ENCODE results near the gene CRYZL1. TPM values are rescaled to one million over a fixed set of nuclear protein-coding genes. Genes with fewer than 3 reads are reported as not detected.

The CRYZL1 gene
- total and polyA plus RNA-seq, 2 of the 8 experiments (the other 6 are each of a cell fraction or from before 2014, with no cell fraction given): 15.6 to 15.8 TPM

DNA sequence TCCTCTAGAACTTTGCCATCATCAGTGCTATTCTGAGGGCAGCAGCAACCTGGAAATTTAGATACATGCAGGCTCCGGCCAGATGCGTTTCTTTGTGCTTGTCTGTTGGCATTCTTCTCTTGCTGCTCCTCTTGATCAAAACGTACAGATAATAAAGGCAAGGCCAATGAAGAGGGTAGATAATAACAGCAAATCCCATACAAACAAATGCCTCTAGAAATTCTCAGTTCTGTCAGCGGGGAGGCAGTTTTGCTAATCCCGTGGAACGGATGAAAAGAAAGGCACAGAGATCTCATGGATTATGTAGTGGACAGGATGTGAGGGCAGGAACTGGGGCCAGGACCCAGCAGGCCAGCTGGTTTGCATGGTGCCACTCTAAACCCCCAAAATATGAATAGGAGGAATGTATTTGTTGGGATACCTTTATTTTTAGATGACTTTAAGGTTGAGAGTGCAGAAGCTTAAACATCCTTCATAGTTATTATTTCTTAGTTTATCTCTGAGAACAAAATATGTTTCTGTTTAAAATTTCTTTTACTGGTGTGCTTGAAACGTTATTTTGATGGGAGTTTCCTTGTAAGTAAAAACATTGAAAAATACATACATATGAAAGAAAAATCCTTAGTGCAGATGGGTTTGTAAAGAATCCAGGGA, 2.2 kb upstream of the CRYZL1 start (continued):
- TF ChIP-seq, protein P1, sequence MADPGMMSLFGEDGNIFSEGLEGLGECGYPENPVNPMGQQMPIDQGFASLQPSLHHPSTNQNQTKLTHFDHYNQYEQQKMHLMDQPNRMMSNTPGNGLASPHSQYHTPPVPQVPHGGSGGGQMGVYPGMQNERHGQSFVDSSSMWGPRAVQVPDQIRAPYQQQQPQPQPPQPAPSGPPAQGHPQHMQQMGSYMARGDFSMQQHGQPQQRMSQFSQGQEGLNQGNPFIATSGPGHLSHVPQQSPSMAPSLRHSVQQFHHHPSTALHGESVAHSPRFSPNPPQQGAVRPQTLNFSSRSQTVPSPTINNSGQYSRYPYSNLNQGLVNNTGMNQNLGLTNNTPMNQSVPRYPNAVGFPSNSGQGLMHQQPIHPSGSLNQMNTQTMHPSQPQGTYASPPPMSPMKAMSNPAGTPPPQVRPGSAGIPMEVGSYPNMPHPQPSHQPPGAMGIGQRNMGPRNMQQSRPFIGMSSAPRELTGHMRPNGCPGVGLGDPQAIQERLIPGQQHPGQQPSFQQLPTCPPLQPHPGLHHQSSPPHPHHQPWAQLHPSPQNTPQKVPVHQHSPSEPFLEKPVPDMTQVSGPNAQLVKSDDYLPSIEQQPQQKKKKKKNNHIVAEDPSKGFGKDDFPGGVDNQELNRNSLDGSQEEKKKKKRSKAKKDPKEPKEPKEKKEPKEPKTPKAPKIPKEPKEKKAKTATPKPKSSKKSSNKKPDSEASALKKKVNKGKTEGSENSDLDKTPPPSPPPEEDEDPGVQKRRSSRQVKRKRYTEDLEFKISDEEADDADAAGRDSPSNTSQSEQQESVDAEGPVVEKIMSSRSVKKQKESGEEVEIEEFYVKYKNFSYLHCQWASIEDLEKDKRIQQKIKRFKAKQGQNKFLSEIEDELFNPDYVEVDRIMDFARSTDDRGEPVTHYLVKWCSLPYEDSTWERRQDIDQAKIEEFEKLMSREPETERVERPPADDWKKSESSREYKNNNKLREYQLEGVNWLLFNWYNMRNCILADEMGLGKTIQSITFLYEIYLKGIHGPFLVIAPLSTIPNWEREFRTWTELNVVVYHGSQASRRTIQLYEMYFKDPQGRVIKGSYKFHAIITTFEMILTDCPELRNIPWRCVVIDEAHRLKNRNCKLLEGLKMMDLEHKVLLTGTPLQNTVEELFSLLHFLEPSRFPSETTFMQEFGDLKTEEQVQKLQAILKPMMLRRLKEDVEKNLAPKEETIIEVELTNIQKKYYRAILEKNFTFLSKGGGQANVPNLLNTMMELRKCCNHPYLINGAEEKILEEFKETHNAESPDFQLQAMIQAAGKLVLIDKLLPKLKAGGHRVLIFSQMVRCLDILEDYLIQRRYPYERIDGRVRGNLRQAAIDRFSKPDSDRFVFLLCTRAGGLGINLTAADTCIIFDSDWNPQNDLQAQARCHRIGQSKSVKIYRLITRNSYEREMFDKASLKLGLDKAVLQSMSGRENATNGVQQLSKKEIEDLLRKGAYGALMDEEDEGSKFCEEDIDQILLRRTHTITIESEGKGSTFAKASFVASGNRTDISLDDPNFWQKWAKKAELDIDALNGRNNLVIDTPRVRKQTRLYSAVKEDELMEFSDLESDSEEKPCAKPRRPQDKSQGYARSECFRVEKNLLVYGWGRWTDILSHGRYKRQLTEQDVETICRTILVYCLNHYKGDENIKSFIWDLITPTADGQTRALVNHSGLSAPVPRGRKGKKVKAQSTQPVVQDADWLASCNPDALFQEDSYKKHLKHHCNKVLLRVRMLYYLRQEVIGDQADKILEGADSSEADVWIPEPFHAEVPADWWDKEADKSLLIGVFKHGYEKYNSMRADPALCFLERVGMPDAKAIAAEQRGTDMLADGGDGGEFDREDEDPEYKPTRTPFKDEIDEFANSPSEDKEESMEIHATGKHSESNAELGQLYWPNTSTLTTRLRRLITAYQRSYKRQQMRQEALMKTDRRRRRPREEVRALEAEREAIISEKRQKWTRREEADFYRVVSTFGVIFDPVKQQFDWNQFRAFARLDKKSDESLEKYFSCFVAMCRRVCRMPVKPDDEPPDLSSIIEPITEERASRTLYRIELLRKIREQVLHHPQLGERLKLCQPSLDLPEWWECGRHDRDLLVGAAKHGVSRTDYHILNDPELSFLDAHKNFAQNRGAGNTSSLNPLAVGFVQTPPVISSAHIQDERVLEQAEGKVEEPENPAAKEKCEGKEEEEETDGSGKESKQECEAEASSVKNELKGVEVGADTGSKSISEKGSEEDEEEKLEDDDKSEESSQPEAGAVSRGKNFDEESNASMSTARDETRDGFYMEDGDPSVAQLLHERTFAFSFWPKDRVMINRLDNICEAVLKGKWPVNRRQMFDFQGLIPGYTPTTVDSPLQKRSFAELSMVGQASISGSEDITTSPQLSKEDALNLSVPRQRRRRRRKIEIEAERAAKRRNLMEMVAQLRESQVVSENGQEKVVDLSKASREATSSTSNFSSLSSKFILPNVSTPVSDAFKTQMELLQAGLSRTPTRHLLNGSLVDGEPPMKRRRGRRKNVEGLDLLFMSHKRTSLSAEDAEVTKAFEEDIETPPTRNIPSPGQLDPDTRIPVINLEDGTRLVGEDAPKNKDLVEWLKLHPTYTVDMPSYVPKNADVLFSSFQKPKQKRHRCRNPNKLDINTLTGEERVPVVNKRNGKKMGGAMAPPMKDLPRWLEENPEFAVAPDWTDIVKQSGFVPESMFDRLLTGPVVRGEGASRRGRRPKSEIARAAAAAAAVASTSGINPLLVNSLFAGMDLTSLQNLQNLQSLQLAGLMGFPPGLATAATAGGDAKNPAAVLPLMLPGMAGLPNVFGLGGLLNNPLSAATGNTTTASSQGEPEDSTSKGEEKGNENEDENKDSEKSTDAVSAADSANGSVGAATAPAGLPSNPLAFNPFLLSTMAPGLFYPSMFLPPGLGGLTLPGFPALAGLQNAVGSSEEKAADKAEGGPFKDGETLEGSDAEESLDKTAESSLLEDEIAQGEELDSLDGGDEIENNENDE (IDR thresholded peaks at IDR 0.05; ENCODE audit: insufficient replicate concordance, low read length): no peak
- TF ChIP-seq EZH2 (IDR thresholded peaks at IDR 0.05; ENCODE audit: low read depth, low read length, severe bottlenecking) (no peak), EP300 (IDR thresholded peaks at IDR 0.05; ENCODE audit: borderline replicate concordance in 1 of 2, low read depth in 2 of 2, low read length in 2 of 2) (no peak), TBP (IDR thresholded peaks at IDR 0.05; ENCODE audit: low read depth, low read length) (no peak), ASH2L (IDR thresholded peaks at IDR 0.05; ENCODE audit: low read length) (no peak)
- TF ChIP-seq, protein P2, sequence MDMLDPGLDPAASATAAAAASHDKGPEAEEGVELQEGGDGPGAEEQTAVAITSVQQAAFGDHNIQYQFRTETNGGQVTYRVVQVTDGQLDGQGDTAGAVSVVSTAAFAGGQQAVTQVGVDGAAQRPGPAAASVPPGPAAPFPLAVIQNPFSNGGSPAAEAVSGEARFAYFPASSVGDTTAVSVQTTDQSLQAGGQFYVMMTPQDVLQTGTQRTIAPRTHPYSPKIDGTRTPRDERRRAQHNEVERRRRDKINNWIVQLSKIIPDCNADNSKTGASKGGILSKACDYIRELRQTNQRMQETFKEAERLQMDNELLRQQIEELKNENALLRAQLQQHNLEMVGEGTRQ (IDR thresholded peaks at IDR 0.05; ENCODE audit: low read length): no peak
- TF ChIP-seq, protein P3, sequence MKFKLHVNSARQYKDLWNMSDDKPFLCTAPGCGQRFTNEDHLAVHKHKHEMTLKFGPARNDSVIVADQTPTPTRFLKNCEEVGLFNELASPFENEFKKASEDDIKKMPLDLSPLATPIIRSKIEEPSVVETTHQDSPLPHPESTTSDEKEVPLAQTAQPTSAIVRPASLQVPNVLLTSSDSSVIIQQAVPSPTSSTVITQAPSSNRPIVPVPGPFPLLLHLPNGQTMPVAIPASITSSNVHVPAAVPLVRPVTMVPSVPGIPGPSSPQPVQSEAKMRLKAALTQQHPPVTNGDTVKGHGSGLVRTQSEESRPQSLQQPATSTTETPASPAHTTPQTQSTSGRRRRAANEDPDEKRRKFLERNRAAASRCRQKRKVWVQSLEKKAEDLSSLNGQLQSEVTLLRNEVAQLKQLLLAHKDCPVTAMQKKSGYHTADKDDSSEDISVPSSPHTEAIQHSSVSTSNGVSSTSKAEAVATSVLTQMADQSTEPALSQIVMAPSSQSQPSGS (IDR thresholded peaks at IDR 0.05; ENCODE audit: low read length): no peak

All from H1 (cell line).